Sigmoid colon (tissue), 7 donors: ENCODE results near the gene GABRR2. TPM values are rescaled to one million over a fixed set of nuclear protein-coding genes. Genes with fewer than 3 reads are reported as not detected.

ENCODE experiments used
- DNase-seq: peaks from one replicate; pipeline ENCODE4 v3.0.0-alpha.2; 2019
- H3K27ac ChIP-seq, 4 donors: fragments of 200-600 bp; sonication (generic); one replicate each; pipeline ENCODE4 v1.5.1; 2016 to 2019; ENCODE audit warnings: mild to moderate bottlenecking in 1 of 4
- H3K27me3 ChIP-seq, 3 donors: fragments of 200-600 bp; sonication (generic); one replicate each; pipeline ENCODE4 v1.5.1; 2019; ENCODE audit warnings: mild to moderate bottlenecking in 1 of 3
- H3K36me3 ChIP-seq, 4 donors: fragments of 200-600 bp; sonication (generic); one replicate each; pipeline ENCODE4 v1.5.1; 2016 to 2019
- H3K4me1 ChIP-seq, 4 donors: fragments of 200-600 bp; sonication (generic); one replicate each; pipeline ENCODE4 v1.5.1; 2017 to 2019
- H3K4me3 ChIP-seq, 4 donors: fragments of 200-600 bp; sonication (generic); one replicate each; pipeline ENCODE4 v1.5.1; 2017 to 2019; ENCODE audit warnings: mild to moderate bottlenecking in 2 of 4, moderate library complexity in 1 of 4
- H3K9me3 ChIP-seq, 4 donors: fragments of 200-600 bp in 3 of 4; sonication (generic) in 3 of 4; one replicate each; pipeline versions ENCODE4 v1.5.1 to v1.6.1; 2013 to 2019
- EP300 ChIP-seq, 4 donors: sonication (generic); formaldehyde crosslinking; IDR thresholded peaks; one replicate each; pipeline ENCODE4 v1.6.1; 2017; ENCODE audit warnings: antibody characterized with exemption in 4 of 4
- POLR2A ChIP-seq, 2 donors: fragments of 450-650 bp; IDR thresholded peaks; one replicate each; pipeline ENCODE4 v1.6.1; 2016; ENCODE audit warnings: antibody characterized with exemption in 2 of 2, mild to moderate bottlenecking in 2 of 2, moderate library complexity in 2 of 2
- POLR2AphosphoS5 ChIP-seq, 4 donors: sonication (generic); formaldehyde crosslinking; IDR thresholded peaks; one replicate each; pipeline ENCODE4 v1.6.1; 2017; ENCODE audit warnings: antibody characterized with exemption in 4 of 4
- WGBS, 2 donors: extraction: QIAGEN DNeasy Blood & Tissue Kit; methylation state at CpG; one replicate each; pipeline ENCODE4 v1.1.7; 2013; 5-methylcytosine and 5-hydroxymethylcytosine counted together
- intact Hi-C: fragments of 100-400 bp; cut with DNase I; formaldehyde crosslinking; loops from one replicate; pipeline ENCODE4 v1.15.1; 2023
- polyA plus RNA-seq, 3 donors: library from polyadenylated mRNA; stranded (reverse); fragments of 200-250 nt; gene quantifications; one replicate each; pipeline ENCODE4 v1.2.3, GENCODE V29; 2013
- total RNA-seq, 4 donors: library from RNA; depleted of rRNA; stranded (reverse); fragments of >200 nt; gene quantifications; one replicate each; pipeline ENCODE4 v1.1.0, GENCODE V29; 2016
- TF ChIP-seq, protein P1 (sequence below), 4 experiments: fragments of 450-650 bp in 3 of 4; fragments of 200-600 bp in 1 of 4; IDR thresholded peaks; one replicate each; pipeline ENCODE4 v1.5.1; 2016 to 2019; ENCODE audit warnings: antibody characterized with exemption in 4 of 4, mild to moderate bottlenecking in 3 of 4, moderate library complexity in 2 of 4
- donor health status: healthy with polysubstance abuse.
- donor health status: Bipolar disorder and iron deficiency.
- donor health status: healthy.

GABRR2 gene
- total and polyA plus RNA-seq, 7 donors = 0.36 to 2.8 (median 0.99) TPM; not detected in 2

DNA sequence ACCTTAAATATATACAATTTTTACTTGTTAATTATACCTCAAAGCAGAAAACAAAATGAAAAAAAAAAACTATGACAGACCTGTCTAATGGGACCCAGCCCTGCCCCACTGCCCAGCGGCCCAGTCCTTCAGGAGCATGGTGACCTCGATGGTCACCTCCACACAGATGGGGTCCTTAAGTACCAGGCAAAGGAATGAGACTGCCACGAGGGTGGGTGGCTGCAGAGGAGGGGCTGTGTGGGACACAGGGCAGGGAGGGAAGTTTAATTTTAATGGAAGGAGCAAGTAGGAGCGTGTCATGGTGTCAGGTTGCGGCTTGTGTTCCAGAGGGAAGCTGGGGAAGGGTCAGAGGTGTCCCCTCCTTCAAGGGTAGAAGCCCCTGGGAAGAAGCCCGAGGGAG lies 28.6 kb downstream of the GABRR2 start:
- no peak overlapping the region for H3K4me3 ChIP-seq
- no peaks in the 10 kb centered on the region for H3K27me3 ChIP-seq
- H3K4me1 ChIP-seq = no peaks in the 10 kb centered on the region
- TF ChIP-seq EP300 (IDR thresholded peaks at IDR 0.05) (no peak), POLR2AphosphoS5 (IDR thresholded peaks at IDR 0.05) (no peak), POLR2A (IDR thresholded peaks at IDR 0.05) (no peak)
- TF ChIP-seq, protein P1, sequence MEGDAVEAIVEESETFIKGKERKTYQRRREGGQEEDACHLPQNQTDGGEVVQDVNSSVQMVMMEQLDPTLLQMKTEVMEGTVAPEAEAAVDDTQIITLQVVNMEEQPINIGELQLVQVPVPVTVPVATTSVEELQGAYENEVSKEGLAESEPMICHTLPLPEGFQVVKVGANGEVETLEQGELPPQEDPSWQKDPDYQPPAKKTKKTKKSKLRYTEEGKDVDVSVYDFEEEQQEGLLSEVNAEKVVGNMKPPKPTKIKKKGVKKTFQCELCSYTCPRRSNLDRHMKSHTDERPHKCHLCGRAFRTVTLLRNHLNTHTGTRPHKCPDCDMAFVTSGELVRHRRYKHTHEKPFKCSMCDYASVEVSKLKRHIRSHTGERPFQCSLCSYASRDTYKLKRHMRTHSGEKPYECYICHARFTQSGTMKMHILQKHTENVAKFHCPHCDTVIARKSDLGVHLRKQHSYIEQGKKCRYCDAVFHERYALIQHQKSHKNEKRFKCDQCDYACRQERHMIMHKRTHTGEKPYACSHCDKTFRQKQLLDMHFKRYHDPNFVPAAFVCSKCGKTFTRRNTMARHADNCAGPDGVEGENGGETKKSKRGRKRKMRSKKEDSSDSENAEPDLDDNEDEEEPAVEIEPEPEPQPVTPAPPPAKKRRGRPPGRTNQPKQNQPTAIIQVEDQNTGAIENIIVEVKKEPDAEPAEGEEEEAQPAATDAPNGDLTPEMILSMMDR (IDR thresholded peaks at IDR 0.05) = no peak
- H3K36me3 ChIP-seq = no peaks in the 10 kb centered on the region
- H3K27ac ChIP-seq = no peak overlapping the region
- WGBS, 2 donors = 72 to 79% methylated on average over 6 of the region's 6 CpGs
- DNase-seq = no peak
- intact Hi-C loops = no loop called here
- no peaks in the 10 kb centered on the region for H3K9me3 ChIP-seq

DNA sequence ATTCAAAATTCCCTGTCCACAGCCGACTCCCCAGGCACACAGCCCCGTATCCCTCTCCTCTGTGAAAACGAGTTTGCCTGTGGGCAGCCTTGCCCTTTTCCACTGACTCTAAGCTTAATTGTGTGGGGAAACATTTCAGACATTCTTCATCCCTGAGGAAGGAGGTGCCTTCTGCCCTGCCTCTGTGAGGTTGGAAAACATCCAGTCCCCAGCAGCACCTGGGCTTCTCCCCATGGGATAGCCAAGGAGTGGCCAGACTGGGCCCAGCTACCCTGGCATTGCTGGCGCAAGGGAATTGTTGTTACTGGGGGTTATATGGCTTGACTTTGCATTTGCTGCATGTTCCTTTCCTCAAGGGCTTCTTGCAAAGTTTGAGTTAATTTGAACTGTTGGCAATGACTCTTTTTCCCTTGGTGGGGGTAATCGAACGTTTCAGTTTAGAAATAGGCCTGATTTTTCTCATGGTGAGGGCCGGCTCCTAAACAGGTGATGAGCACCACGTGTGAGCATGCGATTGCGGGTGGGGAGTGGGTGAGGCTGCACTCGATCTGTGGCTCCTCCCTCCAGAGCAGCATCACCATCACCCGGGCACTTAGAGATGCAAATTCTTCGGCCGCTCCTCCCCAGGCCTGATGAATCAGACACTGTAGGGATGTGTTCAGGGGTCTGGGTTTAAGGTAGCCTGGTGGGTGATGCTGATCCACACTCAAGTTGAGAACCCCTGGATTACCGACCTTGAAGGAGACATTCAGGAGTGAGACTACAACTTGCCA lies 29.9 kb downstream of the GABRR2 start:
- WGBS, 2 donors = 85 to 88% methylated on average over 15 of the region's 15 CpGs
- TF ChIP-seq POLR2A (IDR thresholded peaks at IDR 0.05) = no peak
- TF ChIP-seq POLR2AphosphoS5 (IDR thresholded peaks at IDR 0.05) = no peak
- TF ChIP-seq, protein P1 (IDR thresholded peaks at IDR 0.05) = no peak

DNA sequence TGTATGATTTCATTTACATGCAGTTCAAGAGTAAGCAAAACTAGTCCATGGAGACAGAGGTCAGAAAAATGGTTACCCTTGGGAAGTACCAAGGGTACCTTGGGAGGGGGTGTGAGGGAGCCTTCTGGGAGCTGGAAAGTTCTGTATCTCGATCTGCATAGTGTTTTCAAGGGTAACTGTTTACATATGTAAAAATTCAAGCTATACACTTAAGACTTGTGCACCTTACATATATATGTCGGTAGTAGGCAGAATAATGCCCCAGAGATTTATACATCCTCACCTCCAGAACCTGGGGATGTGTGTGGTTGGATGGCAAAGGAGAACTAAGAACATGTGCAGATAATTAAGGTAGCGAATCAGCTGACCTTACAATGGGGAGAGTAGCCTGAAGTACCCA lies 31.0 kb downstream of the GABRR2 start:
- H3K36me3 ChIP-seq = no peaks in the 10 kb centered on the region
- H3K9me3 ChIP-seq = no peaks in the 10 kb centered on the region
- no peaks in the 10 kb centered on the region for H3K4me1 ChIP-seq
- no peaks in the 10 kb centered on the region for H3K27me3 ChIP-seq
- no peak overlapping the region for H3K4me3 ChIP-seq
- intact Hi-C loops = no loop called here
- WGBS, 2 donors = 85 to 93% methylated on average over 3 of the region's 3 CpGs
- no peak overlapping the region for H3K27ac ChIP-seq
- TF ChIP-seq POLR2A (IDR thresholded peaks at IDR 0.05) = no peak
- no peak for TF ChIP-seq EP300 (IDR thresholded peaks at IDR 0.05)
- TF ChIP-seq POLR2AphosphoS5 (IDR thresholded peaks at IDR 0.05) = no peak
- TF ChIP-seq, protein P1 (IDR thresholded peaks at IDR 0.05) = no peak
- DNase-seq = no peak

More for the DNA sequence above, 29.9 kb downstream of the GABRR2 start:
- no peak overlapping the region for H3K4me3 ChIP-seq
- intact Hi-C loops = no loop called here
- no peaks in the 10 kb centered on the region for H3K36me3 ChIP-seq
- no peaks in the 10 kb centered on the region for H3K4me1 ChIP-seq
- H3K27me3 ChIP-seq = no peaks in the 10 kb centered on the region
- no peak for DNase-seq
- no peaks in the 10 kb centered on the region for H3K9me3 ChIP-seq
- no peak overlapping the region for H3K27ac ChIP-seq

DNA sequence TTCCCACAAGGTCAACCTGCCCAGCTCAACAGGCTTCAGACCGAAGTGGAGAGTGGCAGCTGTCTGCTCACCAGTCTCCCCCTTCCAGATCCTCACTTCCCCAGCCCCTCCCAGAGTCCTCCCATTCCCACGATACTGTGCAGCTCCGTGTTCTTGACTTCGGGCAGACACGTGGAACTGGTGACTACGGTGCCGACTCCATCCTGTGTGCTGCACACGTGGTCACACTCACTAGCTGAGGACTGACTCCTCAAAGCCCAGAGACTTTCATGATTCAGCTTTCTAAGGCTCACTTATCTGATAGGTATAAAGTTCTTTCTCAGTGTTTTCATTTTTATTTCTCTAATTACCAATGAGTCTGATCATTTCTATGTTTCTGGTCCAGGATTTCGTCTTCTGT lies 32.4 kb downstream of the GABRR2 start:
- Histone ChIP-seq H3K27me3 (no peaks in the 10 kb centered on the region), H3K4me1 (no peaks in the 10 kb centered on the region), H3K36me3 (no peaks in the 10 kb centered on the region), H3K9me3 (no peaks in the 10 kb centered on the region), H3K4me3 (no peak overlapping the region), H3K27ac (no peak overlapping the region)
- 93 to 95% methylated on average over 9 of the region's 9 CpGs for WGBS, 2 donors
- intact Hi-C loops = no loop called here
- DNase-seq = no peak
- no peak for TF ChIP-seq POLR2AphosphoS5 (IDR thresholded peaks at IDR 0.05)

DNA sequence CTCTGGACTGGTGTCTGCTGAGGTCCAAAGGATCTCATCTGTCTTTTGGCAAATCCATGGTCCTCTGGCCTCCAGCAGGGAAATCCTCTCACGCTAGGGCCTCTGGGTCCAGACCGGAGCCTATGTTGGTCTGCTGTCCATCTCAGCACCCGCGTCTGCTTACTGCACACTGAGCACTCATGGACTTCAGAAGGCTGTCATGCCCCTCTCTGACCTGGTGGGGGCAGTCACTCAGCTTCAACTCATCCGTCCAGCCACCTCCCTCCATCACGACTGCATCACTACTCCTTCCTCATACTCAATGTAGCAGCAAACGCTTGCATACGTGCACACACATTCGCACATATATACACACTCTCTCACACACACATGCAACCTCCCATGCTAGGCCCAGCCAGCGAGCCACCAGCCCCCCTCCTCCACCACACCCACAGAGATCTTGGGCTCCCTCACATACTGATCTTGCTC lies 33.3 kb downstream of the GABRR2 start:
- no peaks in the 10 kb centered on the region for H3K36me3 ChIP-seq
- intact Hi-C loops = no loop called here
- TF ChIP-seq POLR2AphosphoS5 (IDR thresholded peaks at IDR 0.05) = no peak
- TF ChIP-seq, protein P1 (IDR thresholded peaks at IDR 0.05) = no peak
- no peak for TF ChIP-seq EP300 (IDR thresholded peaks at IDR 0.05)
- no peak for TF ChIP-seq POLR2A (IDR thresholded peaks at IDR 0.05)
- H3K27me3 ChIP-seq = no peaks in the 10 kb centered on the region
- H3K4me3 ChIP-seq = no peak overlapping the region
- 68 to 69% methylated on average over 10 of the region's 10 CpGs for WGBS, 2 donors
- no peak for DNase-seq
- no peaks in the 10 kb centered on the region for H3K4me1 ChIP-seq
- no peaks in the 10 kb centered on the region for H3K9me3 ChIP-seq
- H3K27ac ChIP-seq = no peak overlapping the region
